PC-9 (cell line): ENCODE data around the gene RALGAPA2. TPM values are rescaled to one million over a fixed set of nuclear protein-coding genes. Genes with fewer than 3 reads are reported as not detected.

Experiments
- BruUV-seq: library from RNA; stranded (reverse); fragments of 400-500 nt; replicated peaks from 2 replicates; lab custom pipeline; 2021; lab: Mats Ljungman, UMichigan
- CTCF ChIA-PET: fragments of 300-600 bp; sonication (Branson Sonifier 250); formaldehyde crosslinking; loops from one replicate; lab custom pipeline; 2022; ENCODE audit warnings: antibody characterized with exemption; lab: Charles Lee
- POLR2A ChIA-PET: fragments of 300-600 bp; sonication (Branson Sonifier 250); formaldehyde crosslinking; loops from one replicate; lab custom pipeline; 2022; ENCODE audit warnings: antibody characterized with exemption; ENCODE audit not compliant: unreplicated experiment; lab: Charles Lee
- DNase-seq, 2 experiments: peaks; one replicate each; pipeline versions ENCODE4 v3.0.0 to v3.0.0-alpha.2; 2015 to 2022; ENCODE audit warnings: mixed read lengths in 1 of 2
- H2AFZ ChIP-seq: fragments of 200-600 bp; sonication (generic); 2 replicates; pipeline ENCODE4 v1.8.1; 2017; ENCODE audit warnings: antibody characterized with exemption
- H3F3A ChIP-seq: fragments of 200-600 bp; sonication (generic); 2 replicates; pipeline ENCODE4 v1.8.1; 2017; ENCODE audit warnings: antibody characterized with exemption, mild to moderate bottlenecking, low read depth; ENCODE audit not compliant: insufficient read depth
- H3K27ac ChIP-seq: fragments of 200-600 bp; sonication (generic); 2 replicates; pipeline ENCODE4 v1.6.1; 2016; ENCODE audit warnings: mixed run types
- H3K27me3 ChIP-seq: fragments of 200-600 bp; sonication (generic); 2 replicates; pipeline ENCODE4 v1.6.1; 2016; ENCODE audit warnings: low read depth, mixed run types; ENCODE audit not compliant: insufficient read depth
- H3K36me3 ChIP-seq: fragments of 200-600 bp; sonication (generic); 2 replicates; pipeline ENCODE4 v1.6.1; 2016; ENCODE audit warnings: low read depth, mixed run types
- H3K4me1 ChIP-seq: fragments of 200-600 bp; sonication (generic); replicated peaks from 2 replicates; pipeline ENCODE4 v1.6.1; 2016; ENCODE audit warnings: mixed run types; ENCODE audit not compliant: insufficient read depth
- H3K4me2 ChIP-seq: fragments of 200-600 bp; sonication (generic); 2 replicates; pipeline ENCODE4 v1.6.1; 2017; ENCODE audit warnings: mixed run types
- H3K4me3 ChIP-seq: fragments of 200-600 bp; sonication (generic); 2 replicates; pipeline ENCODE4 v1.6.1; 2016; ENCODE audit warnings: mixed run types
- H3K79me2 ChIP-seq: fragments of 200-600 bp; sonication (generic); 2 replicates; pipeline ENCODE4 v1.6.1; 2017; ENCODE audit warnings: low read depth, mixed run types
- H3K9me2 ChIP-seq: fragments of 200-600 bp; sonication (generic); 2 replicates; pipeline ENCODE4 v1.8.1; 2017; ENCODE audit warnings: mild to moderate bottlenecking; ENCODE audit not compliant: insufficient read depth
- H3K9me3 ChIP-seq: fragments of 200-600 bp; sonication (generic); 2 replicates; pipeline ENCODE4 v1.8.1; 2016; ENCODE audit warnings: low read depth; ENCODE audit not compliant: insufficient read depth
- H4K20me1 ChIP-seq: fragments of 200-600 bp; sonication (generic); 2 replicates; pipeline ENCODE4 v1.8.1; 2017; ENCODE audit not compliant: insufficient read depth
- CTCF ChIP-seq: fragments of 200-600 bp; sonication (generic); conservative IDR thresholded peaks from 2 replicates; pipeline ENCODE4 v1.6.1; 2017; ENCODE audit warnings: mixed run types, antibody characterized with exemption, mild to moderate bottlenecking, moderate library complexity
- EZH2 ChIP-seq: fragments of 200-600 bp; sonication (generic); IDR thresholded peaks from 2 replicates; pipeline ENCODE4 v1.8.0; 2017; ENCODE audit warnings: antibody characterized with exemption, low read depth
- intact Hi-C: fragments of 100-400 bp; cut with micrococcal nuclease; formaldehyde crosslinking; loops from one replicate; pipeline ENCODE4 v1.10.0; 2022; ENCODE audit not compliant: unreplicated experiment
- total RNA-seq: library from RNA; stranded (reverse); gene quantifications from 2 replicates; pipeline ENCODE4 v1.2.3, GENCODE V29; 2021

RALGAPA2 gene
- total RNA-seq, 1 experiment from 2014 or later, result 28.7 TPM

- POLR2A ChIA-PET, result no interaction called here
- Histone ChIP-seq H3K4me1 (no peaks in the 10 kb centered on the region), H3K9me3 (no peaks in the 10 kb centered on the region), H3K4me2 (no peak overlapping the region), H3K36me3 (no peaks in the 10 kb centered on the region), H3K4me3 (no peak overlapping the region), H4K20me1 (peaks cover 7% of the 10 kb centered on the region; the same call in 1 of the 2 replicates), H3F3A (no peaks in the 10 kb centered on the region), H3K9me2 (no peaks in the 10 kb centered on the region), H3K27ac (no peak overlapping the region), H3K27me3 (no peaks in the 10 kb centered on the region), H2AFZ (no peak overlapping the region), H3K79me2 (no peaks in the 10 kb centered on the region)
- intact Hi-C loops, result loop anchor here (1.0 kb wide), 1 partner anchor 160 kb away; no protein-coding TSS in a partner anchor
- TF ChIP-seq CTCF, result no peak
- no peak for TF ChIP-seq EZH2
- no peak for DNase-seq
- CTCF ChIA-PET, result no interaction called here
- no TSS peak for BruUV-seq
Observed at GRCh38 chr20:20665606-20666332, 46.7 kb downstream of the RALGAPA2 start.

GRCh38 chr20:20664795-20665589, 47.5 kb downstream of the RALGAPA2 start:
- Histone ChIP-seq H3K27ac (no peak overlapping the region), H3K36me3 (no peaks in the 10 kb centered on the region), H3K79me2 (no peaks in the 10 kb centered on the region), H2AFZ (no peak overlapping the region), H3K9me2 (no peaks in the 10 kb centered on the region), H3K9me3 (no peaks in the 10 kb centered on the region), H3K27me3 (no peaks in the 10 kb centered on the region), H3K4me1 (no peaks in the 10 kb centered on the region), H4K20me1 (peaks cover 7% of the 10 kb centered on the region; the same call in 1 of the 2 replicates), H3K4me2 (no peak overlapping the region), H3K4me3 (no peak overlapping the region), H3F3A (no peaks in the 10 kb centered on the region)
- ChIA-PET POLR2A (no interaction called here), CTCF (no interaction called here)
- BruUV-seq, result no TSS peak
- no peak for DNase-seq
- intact Hi-C loops, result loop anchor here (1.0 kb wide), 1 partner anchor 160 kb away; no protein-coding TSS in a partner anchor
- TF ChIP-seq EZH2, result no peak
- TF ChIP-seq CTCF, result peak; percentile 68

GRCh38 chr20:20663841-20664240, 48.6 kb downstream of the RALGAPA2 start:
- Histone ChIP-seq H3K9me3 (no peaks in the 10 kb centered on the region), H4K20me1 (peaks cover 7% of the 10 kb centered on the region; the same call in 1 of the 2 replicates), H3K79me2 (no peaks in the 10 kb centered on the region), H2AFZ (no peak overlapping the region), H3K36me3 (no peaks in the 10 kb centered on the region), H3K4me2 (no peak overlapping the region), H3K27ac (no peak overlapping the region), H3F3A (no peaks in the 10 kb centered on the region), H3K4me3 (no peak overlapping the region), H3K9me2 (no peaks in the 10 kb centered on the region), H3K27me3 (no peaks in the 10 kb centered on the region), H3K4me1 (no peaks in the 10 kb centered on the region)
- CTCF ChIA-PET, result no interaction called here
- intact Hi-C loops, result no loop called here
- BruUV-seq, result no TSS peak
- TF ChIP-seq CTCF, result no peak
- TF ChIP-seq EZH2, result no peak
- no peak for DNase-seq
- POLR2A ChIA-PET, result no interaction called here
